HG02763 (cell line): Measurements from ENCODE around the gene EPHA10.

ENCODE experiments used
- ATAC-seq: cut with Tn5 transposase; IDR thresholded peaks from one replicate; pipeline ENCODE4 v1.9.1; 2021; ENCODE audit warnings: mild to moderate bottlenecking, moderate library complexity; ENCODE audit not compliant: unreplicated experiment

The EPHA10 gene

GRCh38 chr1:37676281-37677142, 88.4 kb downstream of the EPHA10 start:
- peak; percentile 56 for ATAC-seq

DNA sequence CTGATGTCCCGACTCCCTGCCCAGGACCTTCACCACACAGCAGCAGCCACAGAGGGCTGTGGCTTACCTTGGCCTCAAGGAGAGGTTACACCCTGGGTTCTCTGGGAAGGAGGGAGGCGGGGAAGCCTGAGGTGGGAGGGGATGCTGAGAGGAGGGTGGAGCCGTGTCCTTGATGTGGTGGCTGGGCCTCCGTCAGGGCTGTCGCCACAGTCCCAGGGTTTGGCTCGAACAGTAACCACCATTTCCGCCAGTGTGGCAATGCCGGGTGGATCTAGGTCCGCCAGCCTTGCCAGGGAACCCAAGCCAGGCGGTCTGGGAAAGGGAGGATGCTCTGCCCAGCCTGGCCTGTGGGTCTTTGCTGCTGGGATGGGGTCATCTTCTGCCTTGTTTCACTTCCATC, 91.0 kb downstream of the EPHA10 start:
- no peak for ATAC-seq

GRCh38 chr1:37672136-37672870, 92.6 kb downstream of the EPHA10 start:
- no peak for ATAC-seq

DNA sequence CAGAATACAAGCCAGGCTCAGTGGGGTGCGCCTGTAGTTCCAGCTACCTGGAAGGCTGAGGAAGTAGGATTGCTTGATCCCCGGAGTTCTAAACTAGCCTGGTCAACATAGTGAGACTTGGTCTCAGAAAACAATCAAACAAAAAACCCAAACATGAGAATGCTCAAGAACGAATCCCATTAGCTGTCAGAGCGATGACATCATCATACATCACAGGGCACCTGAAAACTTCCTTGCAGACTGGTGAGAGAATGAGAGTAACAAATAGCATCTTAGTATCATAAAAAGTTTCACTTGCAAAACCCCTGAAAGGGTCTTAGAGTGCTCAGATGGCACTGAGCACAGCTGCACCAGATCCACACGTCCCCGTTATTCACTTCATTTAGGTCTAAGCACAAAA, 93.7 kb downstream of the EPHA10 start:
- no peak for ATAC-seq

GRCh38 chr1:37670133-37670532, 94.8 kb downstream of the EPHA10 start:
- ATAC-seq: no peak

- no peak for ATAC-seq
These were observed 97.8 kb downstream of the EPHA10 start for GRCh38 chr1:37667023-37667671.

DNA sequence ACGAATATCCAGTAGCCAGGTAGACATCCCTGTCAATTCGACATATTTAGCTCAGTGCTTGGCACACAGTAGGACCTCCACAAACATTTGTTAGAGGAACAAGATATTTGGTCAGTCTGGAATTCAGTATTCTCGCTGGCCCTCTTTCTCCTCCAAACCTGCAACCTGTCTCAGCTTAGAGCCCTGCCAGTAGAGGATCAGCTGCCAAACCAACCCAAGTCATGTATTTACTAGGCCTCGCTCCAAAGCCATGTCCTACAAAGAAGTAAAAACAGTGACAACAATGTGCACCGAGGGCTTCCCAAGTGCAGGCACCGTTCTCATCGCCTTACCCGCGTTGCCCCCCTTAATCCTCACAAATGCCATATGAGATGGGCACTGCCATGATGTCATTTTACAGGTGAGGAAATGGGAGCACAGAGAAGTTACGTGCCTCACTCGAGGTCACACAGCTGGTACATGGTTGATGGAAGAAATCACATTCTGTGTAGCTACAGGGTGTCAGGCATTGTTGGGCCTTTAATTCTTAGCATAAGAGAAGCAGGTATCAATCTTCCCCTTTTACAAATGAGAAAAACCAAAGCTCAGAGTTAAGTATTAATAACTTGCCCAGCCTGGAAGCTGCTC, 98.6 kb downstream of the EPHA10 start:
- ATAC-seq: no peak
